ENCODE results near the gene CCDC57. TPM values are rescaled to one million over a fixed set of nuclear protein-coding genes. Genes with fewer than 3 reads are reported as not detected.
A peak's percentile ranks its signal among the peaks of the same experiment; 100 is the strongest.

Gene CCDC57
- total RNA-seq, 2 donors from 2014 or later, result 29.6 to 53.4 TPM

GRCh38 chr17:82238472-82239201 lies 26.0 kb upstream of the CCDC57 start:
- peak; percentile 89 to 93 for DNase-seq
- peak; percentile 71 for ATAC-seq
- intact Hi-C loops (cut with DNase I, micrococcal nuclease), result loop anchor here (10.0 kb wide), 1 partner anchor 86 kb away; no protein-coding TSS in a partner anchor

GRCh38 chr17:82237746-82238471 lies 25.3 kb upstream of the CCDC57 start:
- peak in 1 of 2 donors; percentile 37 for DNase-seq
- ATAC-seq, result no peak
- intact Hi-C loops (cut with DNase I, micrococcal nuclease), result loop anchor here (10.0 kb wide), 1 partner anchor 87 kb away; no protein-coding TSS in a partner anchor

GRCh38 chr17:82237083-82237745 lies 24.6 kb upstream of the CCDC57 start:
- intact Hi-C loops (cut with DNase I, micrococcal nuclease), result loop anchor here (10.0 kb wide), 1 partner anchor 88 kb away; no protein-coding TSS in a partner anchor
- peak in 1 of 2 donors; percentile 36 for DNase-seq
- no peak for ATAC-seq

GRCh38 chr17:82236142-82236971 lies 23.7 kb upstream of the CCDC57 start:
- intact Hi-C loops (cut with DNase I, micrococcal nuclease), result loop anchor here (10.0 kb wide), 1 partner anchor 88 kb away; no protein-coding TSS in a partner anchor
- peak; percentile 13 for ATAC-seq
- peak; percentile 66 to 72 for DNase-seq

- ATAC-seq (no peak), DNase-seq (no peak)
- intact Hi-C loops (cut with DNase I, micrococcal nuclease), result loop anchor here (10.0 kb wide), 1 partner anchor 89 kb away; no protein-coding TSS in a partner anchor
Observed at GRCh38 chr17:82235775-82236141, 23.1 kb upstream of the CCDC57 start.

GRCh38 chr17:82235056-82235774 lies 22.6 kb upstream of the CCDC57 start:
- peak in 1 of 2 donors; percentile 27 for DNase-seq
- intact Hi-C loops (cut with DNase I, micrococcal nuclease), result loop anchor here (10.0 kb wide), 1 partner anchor 90 kb away; no protein-coding TSS in a partner anchor
- no peak for ATAC-seq

- intact Hi-C loops (cut with DNase I, micrococcal nuclease), result loop anchor here (10.0 kb wide), 1 partner anchor 90 kb away; no protein-coding TSS in a partner anchor
- DNase-seq (peak in 1 of 2 donors; percentile 35), ATAC-seq (no peak)
Observed at GRCh38 chr17:82234211-82235055, 21.8 kb upstream of the CCDC57 start.

GRCh38 chr17:82232876-82233785 lies 20.5 kb upstream of the CCDC57 start:
- intact Hi-C loops (cut with DNase I, micrococcal nuclease), result loop anchor here (10.0 kb wide), 1 partner anchor 92 kb away; no protein-coding TSS in a partner anchor
- DNase-seq (no peak), ATAC-seq (no peak)

- intact Hi-C loops (cut with DNase I, micrococcal nuclease), result loop anchor here (10.0 kb wide), 1 partner anchor 92 kb away; no protein-coding TSS in a partner anchor
- ATAC-seq, result no peak
Observed at GRCh38 chr17:82232322-82232820, 19.7 kb upstream of the CCDC57 start.

GRCh38 chr17:82231562-82232321 lies 19.1 kb upstream of the CCDC57 start:
- DNase-seq (peak; percentile 84 to 91), ATAC-seq (peak; percentile 48)
- intact Hi-C loops (cut with DNase I, micrococcal nuclease), result loop anchor here (10.0 kb wide), 1 partner anchor 93 kb away; no protein-coding TSS in a partner anchor

More at GRCh38 chr17:82232322-82232820, 19.7 kb upstream of the CCDC57 start:
- DNase-seq, result no peak

GRCh38 chr17:82231312-82231561 lies 18.6 kb upstream of the CCDC57 start:
- intact Hi-C loops (cut with DNase I, micrococcal nuclease), result loop anchor here (10.0 kb wide), 1 partner anchor 94 kb away; no protein-coding TSS in a partner anchor
- no peak for DNase-seq
- ATAC-seq, result peak; percentile 2

GRCh38 chr17:82230609-82231311 lies 18.1 kb upstream of the CCDC57 start:
- intact Hi-C loops (cut with DNase I, micrococcal nuclease), result loop anchor here (10.0 kb wide), 1 partner anchor 94 kb away; no protein-coding TSS in a partner anchor
- ATAC-seq (peak; percentile 65), DNase-seq (peak; percentile 91 to 94)

GRCh38 chr17:82229698-82230608 lies 17.3 kb upstream of the CCDC57 start:
- peak; percentile 37 to 57 for DNase-seq
- intact Hi-C loops (cut with DNase I, micrococcal nuclease), result loop anchor here (10.0 kb wide), 1 partner anchor 95 kb away; no protein-coding TSS in a partner anchor
- ATAC-seq, result no peak

All from left colon (tissue), 2 donors.